Activated T-cell treated with anti-CD3 and anti-CD28 coated beads, Interleukin-2, amount 50 U/mL, for 72 hours (primary cell): ENCODE data around the gene MAP1LC3A. TPM values are rescaled to one million over a fixed set of nuclear protein-coding genes. Genes with fewer than 3 reads are reported as not detected.
"Not testable (repeated sequence)": the region's sequence is repeated elsewhere in the genome, so short reads cannot be mapped to it uniquely, and the experiment has no call there.

ENCODE experiments used
- ATAC-seq, 2 donors: fragments of 150-1000 bp; cut with Tn5 transposase; replicated peaks in 1 of 2; 2 replicates each; pipeline ENCODE4 v1.10.0; 2021; ENCODE audit warnings: moderate library complexity in 2 of 2, mild to moderate bottlenecking in 1 of 2
- DNase-seq, 2 donors: peaks; one replicate each; pipeline ENCODE4 v3.0.0; 2021 to 2022; ENCODE audit warnings: mixed read lengths in 1 of 2
- H3K27ac Mint-ChIP-seq: one replicate; pipeline ENCODE4 v1.8.0; 2022; ENCODE audit warnings: mild to moderate bottlenecking, moderate library complexity, mixed read lengths
- H3K27me3 Mint-ChIP-seq: one replicate; pipeline ENCODE4 v1.8.0; 2022; ENCODE audit warnings: low read depth, mixed read lengths
- H3K36me3 Mint-ChIP-seq, 2 donors: one replicate each; pipeline ENCODE4 v1.8.0; 2022; ENCODE audit warnings: mixed read lengths in 2 of 2, mild to moderate bottlenecking in 1 of 2; ENCODE audit not compliant: insufficient read depth in 2 of 2
- H3K4me1 Mint-ChIP-seq: one replicate; pipeline ENCODE4 v1.8.0; 2022; ENCODE audit warnings: low read depth, mixed read lengths
- H3K4me3 Mint-ChIP-seq, 2 donors: one replicate each; pipeline ENCODE4 v1.8.0; 2022; ENCODE audit warnings: mild to moderate bottlenecking in 2 of 2, mixed read lengths in 2 of 2, moderate library complexity in 2 of 2
- H3K9me3 Mint-ChIP-seq, 2 donors: one replicate each; pipeline ENCODE4 v1.8.0; 2022; ENCODE audit warnings: mixed read lengths in 2 of 2
- total RNA-seq, 2 donors: library from RNA; stranded (reverse); gene quantifications; one replicate each; pipeline ENCODE4 v1.2.3, GENCODE V29; 2022

MAP1LC3A gene
- total RNA-seq, 2 donors from 2014 or later: 3.7 to 5.2 TPM

- Mint-ChIP-seq H3K4me1 (peaks cover 48% of the 10 kb centered on the region), H3K36me3 (peaks cover 0 to 13% of the 10 kb centered on the region in 2 donors)
- not testable (repeated sequence) for DNase-seq, ATAC-seq, H3K4me3 Mint-ChIP-seq, H3K27ac Mint-ChIP-seq, H3K9me3 Mint-ChIP-seq, H3K27me3 Mint-ChIP-seq
Observed at GRCh38 chr20:34519841-34520240, 38.7 kb upstream of the MAP1LC3A start.

- Mint-ChIP-seq H3K4me1 (peaks cover 37% of the 10 kb centered on the region), H3K27me3 (no peaks in the 10 kb centered on the region), H3K36me3 (peaks cover 0 to 11% of the 10 kb centered on the region in 2 donors), H3K9me3 (peaks cover 0 to 2% of the 10 kb centered on the region in 2 donors), H3K4me3 (no peak overlapping the region), H3K27ac (peak overlapping the region; percentile 52)
- peak; percentile 75 to 79 for ATAC-seq
- peak; percentile 62 to 63 for DNase-seq
Observed at GRCh38 chr20:34522969-34523871, 35.3 kb upstream of the MAP1LC3A start.

- Mint-ChIP-seq H3K27me3 (no peaks in the 10 kb centered on the region), H3K9me3 (peaks cover 0 to 2% of the 10 kb centered on the region in 2 donors), H3K4me1 (peaks cover 29% of the 10 kb centered on the region), H3K4me3 (no peak overlapping the region), H3K27ac (no peak overlapping the region), H3K36me3 (peaks cover 0 to 9% of the 10 kb centered on the region in 2 donors)
- no peak for DNase-seq
- no peak for ATAC-seq
Observed at GRCh38 chr20:34524426-34524825, 34.1 kb upstream of the MAP1LC3A start.

- Mint-ChIP-seq H3K9me3 (peaks cover 0 to 2% of the 10 kb centered on the region in 2 donors), H3K27ac (no peak overlapping the region), H3K27me3 (no peaks in the 10 kb centered on the region), H3K4me1 (peaks cover 29% of the 10 kb centered on the region), H3K4me3 (no peak overlapping the region), H3K36me3 (peaks cover 0 to 6% of the 10 kb centered on the region in 2 donors)
- ATAC-seq (no peak), DNase-seq (no peak)
Observed at GRCh38 chr20:34525342-34525708, 33.2 kb upstream of the MAP1LC3A start.

- ATAC-seq: no peak
- peaks cover 25% of the 10 kb centered on the region for H3K4me1 Mint-ChIP-seq
- peaks cover 0 to 2% of the 10 kb centered on the region in 2 donors for H3K9me3 Mint-ChIP-seq
- H3K4me3 Mint-ChIP-seq: no peak overlapping the region
- no peaks in the 10 kb centered on the region for H3K27me3 Mint-ChIP-seq
- DNase-seq: no peak
- H3K36me3 Mint-ChIP-seq: peaks cover 0 to 9% of the 10 kb centered on the region in 2 donors
- no peak overlapping the region for H3K27ac Mint-ChIP-seq
Observed at GRCh38 chr20:34525709-34526416, 32.7 kb upstream of the MAP1LC3A start.

GRCh38 chr20:34526466-34526865, 32.1 kb upstream of the MAP1LC3A start:
- Mint-ChIP-seq H3K36me3 (peaks cover 0 to 10% of the 10 kb centered on the region in 2 donors), H3K27me3 (no peaks in the 10 kb centered on the region), H3K4me1 (peaks cover 19% of the 10 kb centered on the region), H3K27ac (no peak overlapping the region), H3K4me3 (no peak overlapping the region), H3K9me3 (peaks cover 0 to 2% of the 10 kb centered on the region in 2 donors)
- DNase-seq: no peak
- no peak for ATAC-seq

GRCh38 chr20:34527016-34527415, 31.5 kb upstream of the MAP1LC3A start:
- peaks cover 0 to under 1% of the 10 kb centered on the region in 2 donors for H3K9me3 Mint-ChIP-seq
- no peak overlapping the region for H3K27ac Mint-ChIP-seq
- peaks cover 17% of the 10 kb centered on the region for H3K4me1 Mint-ChIP-seq
- H3K4me3 Mint-ChIP-seq: no peak overlapping the region
- ATAC-seq (no peak), DNase-seq (no peak)
- H3K36me3 Mint-ChIP-seq: peaks cover 0 to 10% of the 10 kb centered on the region in 2 donors
- no peaks in the 10 kb centered on the region for H3K27me3 Mint-ChIP-seq

- no peak for ATAC-seq
Observed at GRCh38 chr20:34528921-34529297, 29.6 kb upstream of the MAP1LC3A start.

GRCh38 chr20:34529742-34530141, 28.8 kb upstream of the MAP1LC3A start:
- Mint-ChIP-seq H3K4me3 (no peak overlapping the region), H3K4me1 (no peaks in the 10 kb centered on the region), H3K36me3 (peaks cover 0 to 8% of the 10 kb centered on the region in 2 donors), H3K27ac (no peak overlapping the region), H3K9me3 (no peaks in the 10 kb centered on the region), H3K27me3 (no peaks in the 10 kb centered on the region)
- ATAC-seq (no peak), DNase-seq (no peak)

More at GRCh38 chr20:34528921-34529297, 29.6 kb upstream of the MAP1LC3A start:
- H3K27ac Mint-ChIP-seq: no peak overlapping the region
- H3K9me3 Mint-ChIP-seq: no peaks in the 10 kb centered on the region
- H3K27me3 Mint-ChIP-seq: no peaks in the 10 kb centered on the region
- no peak overlapping the region for H3K4me3 Mint-ChIP-seq
- H3K4me1 Mint-ChIP-seq: no peaks in the 10 kb centered on the region
- peaks cover 0 to 7% of the 10 kb centered on the region in 2 donors for H3K36me3 Mint-ChIP-seq
- no peak for DNase-seq

- no peak overlapping the region for H3K4me3 Mint-ChIP-seq
- ATAC-seq (no peak), DNase-seq (no peak)
- H3K9me3 Mint-ChIP-seq: no peaks in the 10 kb centered on the region
- no peaks in the 10 kb centered on the region for H3K27me3 Mint-ChIP-seq
- no peaks in the 10 kb centered on the region for H3K4me1 Mint-ChIP-seq
- H3K27ac Mint-ChIP-seq: no peak overlapping the region
- H3K36me3 Mint-ChIP-seq: peaks cover 0 to 8% of the 10 kb centered on the region in 2 donors
Observed at GRCh38 chr20:34530342-34530741, 28.2 kb upstream of the MAP1LC3A start.

- Mint-ChIP-seq H3K4me1 (no peaks in the 10 kb centered on the region), H3K36me3 (peaks cover 2 to 5% of the 10 kb centered on the region in 2 donors), H3K9me3 (no peaks in the 10 kb centered on the region), H3K4me3 (no peak overlapping the region), H3K27ac (no peak overlapping the region), H3K27me3 (no peaks in the 10 kb centered on the region)
- no peak for DNase-seq
- no peak for ATAC-seq
Observed at GRCh38 chr20:34531608-34532265, 26.8 kb upstream of the MAP1LC3A start.

GRCh38 chr20:34532320-34532719, 26.2 kb upstream of the MAP1LC3A start:
- no peak for ATAC-seq
- peaks cover 2 to 11% of the 10 kb centered on the region in 2 donors for H3K36me3 Mint-ChIP-seq

GRCh38 chr20:34532756-34533155, 25.8 kb upstream of the MAP1LC3A start:
- no peaks in the 10 kb centered on the region for H3K27me3 Mint-ChIP-seq
- peaks cover 2 to 11% of the 10 kb centered on the region in 2 donors for H3K36me3 Mint-ChIP-seq
- no peaks in the 10 kb centered on the region for H3K4me1 Mint-ChIP-seq
- no peak for DNase-seq
- no peak overlapping the region for H3K4me3 Mint-ChIP-seq
- H3K9me3 Mint-ChIP-seq: no peaks in the 10 kb centered on the region
- ATAC-seq: no peak
- no peak overlapping the region for H3K27ac Mint-ChIP-seq

More at GRCh38 chr20:34532320-34532719, 26.2 kb upstream of the MAP1LC3A start:
- Mint-ChIP-seq H3K27ac (no peak overlapping the region), H3K4me1 (no peaks in the 10 kb centered on the region), H3K4me3 (no peak overlapping the region), H3K9me3 (no peaks in the 10 kb centered on the region), H3K27me3 (no peaks in the 10 kb centered on the region)
- no peak for DNase-seq
